Chondrocyte (in vitro differentiated cells): ENCODE measurements around the gene SLC18B1. TPM values are rescaled to one million over a fixed set of nuclear protein-coding genes. Genes with fewer than 3 reads are reported as not detected.
"Not testable (repeated sequence)": the region's sequence is repeated elsewhere in the genome, so short reads cannot be mapped to it uniquely, and the experiment has no call there.

Experiments used
- DNase-seq: peaks from one replicate; pipeline ENCODE4 v3.0.0; 2021; ENCODE audit warnings: mixed read lengths, low spot score
- H3K27ac Mint-ChIP-seq: one replicate; pipeline ENCODE4 v1.8.0; 2021; ENCODE audit warnings: mild to moderate bottlenecking, moderate library complexity, mixed read lengths; ENCODE audit not compliant: unreplicated experiment
- H3K27me3 Mint-ChIP-seq: 2 replicates; pipeline ENCODE4 v1.8.0; 2021; ENCODE audit warnings: low read depth, mixed read lengths
- H3K36me3 Mint-ChIP-seq: 2 replicates; pipeline ENCODE4 v1.8.0; 2021; ENCODE audit warnings: low read depth, mixed read lengths
- H3K4me1 Mint-ChIP-seq: 2 replicates; pipeline ENCODE4 v1.8.0; 2021; ENCODE audit warnings: low read depth, mild to moderate bottlenecking, mixed read lengths
- H3K4me3 Mint-ChIP-seq: one replicate; pipeline ENCODE4 v1.8.0; 2021; ENCODE audit warnings: mild to moderate bottlenecking, moderate library complexity, mixed read lengths; ENCODE audit not compliant: unreplicated experiment
- H3K9me3 Mint-ChIP-seq: 2 replicates; pipeline ENCODE4 v1.8.0; 2021; ENCODE audit warnings: low read depth, mixed read lengths
- CTCF ChIP-seq: fragments of 200-600 bp; sonication (generic); IDR thresholded peaks from 2 replicates; pipeline ENCODE4 v1.5.0; 2021; ENCODE audit warnings: antibody characterized with exemption, mild to moderate bottlenecking, moderate library complexity
- total RNA-seq: library from RNA; stranded (reverse); gene quantifications from 3 replicates; pipeline ENCODE4 v1.2.1, GENCODE V29; 2021

The SLC18B1 gene
- total RNA-seq, 1 donor from 2014 or later = 2.4 TPM

DNA sequence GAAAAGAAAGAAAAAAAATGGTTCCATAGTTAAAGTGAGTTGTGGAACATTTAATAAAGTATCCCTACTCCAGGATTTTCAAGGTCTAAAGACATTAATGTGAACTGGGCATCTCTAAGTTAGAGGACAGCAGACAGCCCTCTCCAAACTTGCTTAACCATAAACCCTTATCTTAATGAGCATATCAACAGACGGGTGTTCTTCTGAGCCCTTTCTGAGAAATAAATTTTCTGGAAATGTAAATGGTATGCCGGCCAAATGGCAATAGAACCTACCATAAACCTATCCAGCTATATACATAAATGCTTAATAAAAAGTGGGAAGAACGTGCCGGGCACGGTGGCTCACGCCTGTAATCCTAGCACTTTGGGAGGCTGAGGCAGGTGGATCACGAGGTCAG lies 12.5 kb downstream of the SLC18B1 start:
- Mint-ChIP-seq H3K9me3 (no peaks in the 10 kb centered on the region), H3K4me1 (no peaks in the 10 kb centered on the region), H3K27ac (no peak overlapping the region), H3K27me3 (no peaks in the 10 kb centered on the region), H3K36me3 (no peaks in the 10 kb centered on the region), H3K4me3 (no peak overlapping the region)
- TF ChIP-seq CTCF = no peak
- no peak for DNase-seq

DNA sequence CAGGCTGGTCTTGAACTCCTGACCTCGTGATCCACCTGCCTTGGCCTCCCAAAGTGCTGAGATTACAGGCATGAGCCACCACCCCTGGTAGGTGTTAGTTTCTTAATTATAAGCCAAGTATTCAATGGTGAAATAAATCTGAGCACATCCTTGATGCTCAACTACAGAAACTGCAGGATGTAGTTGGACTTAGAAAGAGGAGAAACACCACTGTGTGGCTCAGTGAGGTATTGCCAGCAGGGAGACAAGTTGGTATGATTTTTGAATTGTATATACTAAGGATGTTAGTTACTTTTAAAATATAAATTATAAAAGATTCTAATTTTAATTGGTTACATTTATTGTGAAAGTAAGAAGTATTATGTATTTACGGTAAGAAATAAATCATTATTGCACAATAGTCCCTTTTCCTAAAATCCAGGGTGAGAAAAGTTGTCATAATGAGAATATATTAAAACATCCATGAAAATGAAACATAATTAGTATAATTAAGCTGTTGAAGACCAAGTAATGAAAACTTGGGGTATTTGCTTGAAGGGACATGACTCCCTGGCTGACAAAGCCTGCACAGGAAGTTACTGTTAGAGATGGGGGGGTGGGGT lies 17.6 kb downstream of the SLC18B1 start:
- Mint-ChIP-seq H3K4me1 (no peaks in the 10 kb centered on the region), H3K27me3 (no peaks in the 10 kb centered on the region), H3K27ac (no peak overlapping the region), H3K36me3 (peaks cover 3% of the 10 kb centered on the region), H3K9me3 (no peaks in the 10 kb centered on the region), H3K4me3 (no peak overlapping the region)
- TF ChIP-seq CTCF = peak; percentile 77
- no peak for DNase-seq

DNA sequence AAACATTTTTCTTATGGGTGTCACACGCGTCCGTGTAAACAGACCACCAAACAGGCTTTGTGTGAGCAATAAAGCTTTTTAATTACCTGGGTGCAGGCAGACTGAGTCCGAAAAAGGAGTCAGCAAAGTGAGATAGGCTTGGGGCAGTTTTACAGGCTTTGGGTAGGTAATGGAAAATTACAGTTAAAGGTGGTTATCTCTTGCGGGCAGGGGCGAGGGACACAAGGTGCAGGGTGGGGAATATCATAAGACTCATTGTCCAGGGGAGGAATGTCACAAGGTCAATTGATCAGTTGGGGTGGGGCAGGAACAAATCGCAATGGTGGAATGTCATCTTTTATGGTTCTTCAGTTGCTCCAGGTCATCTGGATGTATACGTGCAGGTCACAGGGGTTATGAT lies 20.6 kb downstream of the SLC18B1 start:
- not testable (repeated sequence) for H3K27ac Mint-ChIP-seq, H3K27me3 Mint-ChIP-seq

GRCh38 chr6:132768051-132768517 lies 30.4 kb downstream of the SLC18B1 start:
- peak; percentile 42 for TF ChIP-seq CTCF
- no peaks in the 10 kb centered on the region for H3K9me3 Mint-ChIP-seq
- peaks cover 1% of the 10 kb centered on the region for H3K36me3 Mint-ChIP-seq
- H3K27me3 Mint-ChIP-seq = no peaks in the 10 kb centered on the region
- H3K27ac Mint-ChIP-seq = no peak overlapping the region
- peaks cover 15% of the 10 kb centered on the region for H3K4me1 Mint-ChIP-seq
- H3K4me3 Mint-ChIP-seq = no peak overlapping the region
- no peak for DNase-seq

More for the DNA sequence above, 20.6 kb downstream of the SLC18B1 start:
- H3K36me3 Mint-ChIP-seq, H3K4me1 Mint-ChIP-seq, H3K9me3 Mint-ChIP-seq, H3K4me3 Mint-ChIP-seq, DNase-seq: not testable (repeated sequence)

DNA sequence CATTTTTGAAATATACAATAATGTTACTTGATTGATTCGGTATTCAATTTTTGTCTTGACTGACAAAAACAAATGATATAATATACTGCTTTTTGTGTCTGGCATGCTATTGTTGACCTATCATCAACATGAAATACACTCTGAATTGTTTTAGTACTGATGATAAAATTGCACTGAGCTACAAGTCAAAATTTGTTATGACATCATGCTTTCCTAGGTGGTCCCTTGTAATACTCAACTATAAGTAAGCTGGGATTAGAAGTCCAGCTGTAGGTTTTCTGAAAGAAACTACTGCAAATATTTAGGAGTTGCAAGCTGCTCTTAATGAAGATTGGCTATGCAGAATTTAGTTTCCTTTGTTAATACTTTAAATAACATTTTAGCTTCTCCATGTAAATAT lies 32.9 kb downstream of the SLC18B1 start:
- H3K4me3 Mint-ChIP-seq = no peak overlapping the region
- no peak overlapping the region for H3K27ac Mint-ChIP-seq
- H3K9me3 Mint-ChIP-seq = no peaks in the 10 kb centered on the region
- no peaks in the 10 kb centered on the region for H3K36me3 Mint-ChIP-seq
- no peaks in the 10 kb centered on the region for H3K27me3 Mint-ChIP-seq
- TF ChIP-seq CTCF = no peak
- H3K4me1 Mint-ChIP-seq = peaks cover 15% of the 10 kb centered on the region
- no peak for DNase-seq

DNA sequence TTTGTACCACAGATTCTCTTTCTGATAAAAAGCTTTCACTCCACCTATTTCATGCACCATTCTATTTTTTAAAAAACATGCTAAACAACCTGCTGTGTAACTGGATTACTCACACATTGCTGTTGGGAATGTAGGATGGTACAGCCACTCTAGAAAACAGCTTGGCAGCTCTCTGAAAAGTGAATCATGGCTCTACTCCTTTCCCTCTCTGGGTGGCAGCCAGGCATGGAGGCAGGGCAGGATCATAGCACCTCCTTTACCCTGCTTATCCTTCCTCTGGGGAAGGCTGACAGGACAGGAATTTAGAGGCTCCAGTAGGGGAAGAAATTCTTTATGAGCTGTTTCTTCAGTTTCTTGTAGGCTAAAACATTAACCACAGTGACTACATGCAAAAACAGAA lies 34.1 kb downstream of the SLC18B1 start:
- H3K36me3 Mint-ChIP-seq = no peaks in the 10 kb centered on the region
- no peaks in the 10 kb centered on the region for H3K9me3 Mint-ChIP-seq
- peak overlapping the region; percentile 60 for H3K27ac Mint-ChIP-seq
- H3K4me1 Mint-ChIP-seq = peaks cover 15% of the 10 kb centered on the region
- DNase-seq = no peak
- no peak overlapping the region for H3K4me3 Mint-ChIP-seq
- no peak for TF ChIP-seq CTCF
- no peaks in the 10 kb centered on the region for H3K27me3 Mint-ChIP-seq
